ENCODE data around the gene PXDN.
A peak's percentile ranks its signal among the peaks of the same experiment; 100 is the strongest.

Gene PXDN

GRCh38 chr2:1754461-1755170 is 10.3 kb upstream of the PXDN start:
- TF ChIP-seq HOXD13 (CRISPR knock-in tag; IDR thresholded peaks at IDR 0.05; ENCODE audit: borderline replicate concordance) (no peak), ZNF266 (tag by site-specific recombination; IDR thresholded peaks at IDR 0.05; ENCODE audit: low read depth) (no peak), ZIC2 (tag by site-specific recombination; IDR thresholded peaks at IDR 0.05) (no peak), REST (tag by site-specific recombination; IDR thresholded peaks at IDR 0.05) (peak; percentile 62; the same call in 1 of the 2 replicates), TRIM28 (IDR thresholded peaks at IDR 0.05; ENCODE audit: borderline replicate concordance, low read length) (peak; percentile 95; the same call in 1 of the 2 replicates)
- POLR2A ChIA-PET, result no interaction called here
- CTCF ChIA-PET, result interaction anchor here (0.9 to 1.3 kb wide), 3 partner anchors 13 to 162 kb away, joined by 3 to 4 read pairs (median 3); no protein-coding TSS in a partner anchor
- no peak overlapping the region for H3K27ac ChIP-seq (ENCODE audit: extremely low read depth, low read depth, low read length)
- no peaks in the 10 kb centered on the region; the same call in 1 of the 2 replicates for H3K4me1 ChIP-seq (ENCODE audit: control insufficient read depth, insufficient read depth, low read length)
- no peaks in the 10 kb centered on the region for H3K36me3 ChIP-seq (ENCODE audit: control insufficient read depth in 2 of 2, insufficient read depth in 1 of 2, low read length in 2 of 2)
- no peak overlapping the region for H3K4me3 ChIP-seq (ENCODE audit: low read depth, low read length)
- H3K9me3 ChIP-seq (ENCODE audit: control insufficient read depth, insufficient read depth, low read depth, low read length), result no peaks in the 10 kb centered on the region

DNA sequence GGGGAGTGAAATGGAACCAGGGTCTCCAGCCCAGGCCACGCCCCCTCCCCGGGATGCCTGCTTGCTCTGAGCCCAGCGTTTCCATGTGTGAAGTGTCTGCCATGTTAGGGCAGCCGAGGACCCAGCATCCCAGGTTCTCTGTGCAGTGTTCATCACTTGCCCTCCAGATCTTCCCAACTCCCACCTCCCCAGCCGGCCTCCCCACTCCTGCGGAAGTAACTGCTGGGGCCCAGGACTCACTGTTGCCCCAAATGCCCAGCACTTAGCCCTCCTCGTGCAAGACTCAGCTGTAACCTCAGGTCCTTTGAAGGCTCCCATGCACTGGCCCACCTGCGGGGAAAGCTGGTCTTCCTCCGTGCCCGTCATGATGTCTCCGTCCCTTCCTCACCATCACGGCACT is 9.7 kb upstream of the PXDN start:
- no peaks in the 10 kb centered on the region for H3K9me3 ChIP-seq (ENCODE audit: control insufficient read depth, insufficient read depth, low read depth, low read length)
- H3K36me3 ChIP-seq (ENCODE audit: control insufficient read depth in 2 of 2, insufficient read depth in 1 of 2, low read length in 2 of 2), result no peaks in the 10 kb centered on the region
- ChIA-PET POLR2A (no interaction called here), CTCF (interaction anchor here (1.2 to 2.1 kb wide), 2 partner anchors 14 to 16 kb away, joined by 3 to 7 read pairs; no protein-coding TSS in a partner anchor)
- TF ChIP-seq ZNF561 (tag by site-specific recombination; IDR thresholded peaks at IDR 0.05; ENCODE audit: borderline replicate concordance) (no peak), ZNF692 (tag by site-specific recombination; IDR thresholded peaks at IDR 0.05) (no peak), SCRT1 (tag by site-specific recombination; IDR thresholded peaks at IDR 0.05; ENCODE audit: borderline replicate concordance) (no peak), ZNF639 (tag by site-specific recombination; IDR thresholded peaks at IDR 0.05) (no peak), KLF7 (tag by site-specific recombination; IDR thresholded peaks at IDR 0.05; ENCODE audit: borderline replicate concordance) (no peak), ZNF157 (tag by site-specific recombination; IDR thresholded peaks at IDR 0.05) (no peak), ZBTB48 (tag by site-specific recombination; IDR thresholded peaks at IDR 0.05) (no peak)
- no peaks in the 10 kb centered on the region; the same call in 1 of the 2 replicates for H3K4me1 ChIP-seq (ENCODE audit: control insufficient read depth, insufficient read depth, low read length)
- no peak overlapping the region for H3K4me3 ChIP-seq (ENCODE audit: low read depth, low read length)
- H3K27ac ChIP-seq (ENCODE audit: extremely low read depth, low read depth, low read length), result no peak overlapping the region

DNA sequence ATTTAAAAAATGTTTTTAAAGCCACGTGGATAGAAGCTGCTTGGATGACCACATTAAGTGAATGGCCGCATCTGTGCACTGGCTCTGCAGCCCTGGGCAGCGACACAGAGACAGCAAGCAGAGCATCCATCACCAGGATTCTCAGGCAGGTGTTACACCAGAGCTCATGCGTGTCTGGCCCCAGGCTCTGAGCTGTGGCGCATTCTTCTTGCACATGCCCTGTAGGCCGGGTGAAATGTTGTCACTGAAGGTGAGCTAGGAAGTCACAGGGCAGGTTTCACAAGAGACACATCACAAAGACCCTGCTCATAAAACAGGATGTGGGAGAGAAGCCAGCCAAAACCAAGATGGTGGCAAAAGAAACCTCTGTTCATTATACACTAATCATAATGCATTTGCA is 8.4 kb upstream of the PXDN start:
- CTCF ChIA-PET, result interaction anchor here (0.7 to 2.1 kb wide), 3 partner anchors 17 to 37 kb away, joined by 3 to 7 read pairs (median 3); no protein-coding TSS in a partner anchor
- TF ChIP-seq BCL6B (tag by site-specific recombination; IDR thresholded peaks at IDR 0.05), result no peak
- TF ChIP-seq, protein P1, sequence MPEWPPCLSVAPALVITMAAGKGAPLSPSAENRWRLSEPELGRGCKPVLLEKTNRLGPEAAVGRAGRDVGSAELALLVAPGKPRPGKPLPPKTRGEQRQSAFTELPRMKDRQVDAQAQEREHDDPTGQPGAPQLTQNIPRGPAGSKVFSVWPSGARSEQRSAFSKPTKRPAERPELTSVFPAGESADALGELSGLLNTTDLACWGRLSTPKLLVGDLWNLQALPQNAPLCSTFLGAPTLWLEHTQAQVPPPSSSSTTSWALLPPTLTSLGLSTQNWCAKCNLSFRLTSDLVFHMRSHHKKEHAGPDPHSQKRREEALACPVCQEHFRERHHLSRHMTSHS (tag by site-specific recombination; IDR thresholded peaks at IDR 0.05), result no peak
- no peak for TF ChIP-seq ZNF366 (tag by site-specific recombination; conservative IDR thresholded peaks at IDR 0.05)
- no peak for TF ChIP-seq ZEB2 (tag by site-specific recombination; IDR thresholded peaks at IDR 0.05)
- TF ChIP-seq ZNF654 (tag by site-specific recombination; IDR thresholded peaks at IDR 0.05; ENCODE audit: low read depth), result no peak
- TF ChIP-seq, protein P2, sequence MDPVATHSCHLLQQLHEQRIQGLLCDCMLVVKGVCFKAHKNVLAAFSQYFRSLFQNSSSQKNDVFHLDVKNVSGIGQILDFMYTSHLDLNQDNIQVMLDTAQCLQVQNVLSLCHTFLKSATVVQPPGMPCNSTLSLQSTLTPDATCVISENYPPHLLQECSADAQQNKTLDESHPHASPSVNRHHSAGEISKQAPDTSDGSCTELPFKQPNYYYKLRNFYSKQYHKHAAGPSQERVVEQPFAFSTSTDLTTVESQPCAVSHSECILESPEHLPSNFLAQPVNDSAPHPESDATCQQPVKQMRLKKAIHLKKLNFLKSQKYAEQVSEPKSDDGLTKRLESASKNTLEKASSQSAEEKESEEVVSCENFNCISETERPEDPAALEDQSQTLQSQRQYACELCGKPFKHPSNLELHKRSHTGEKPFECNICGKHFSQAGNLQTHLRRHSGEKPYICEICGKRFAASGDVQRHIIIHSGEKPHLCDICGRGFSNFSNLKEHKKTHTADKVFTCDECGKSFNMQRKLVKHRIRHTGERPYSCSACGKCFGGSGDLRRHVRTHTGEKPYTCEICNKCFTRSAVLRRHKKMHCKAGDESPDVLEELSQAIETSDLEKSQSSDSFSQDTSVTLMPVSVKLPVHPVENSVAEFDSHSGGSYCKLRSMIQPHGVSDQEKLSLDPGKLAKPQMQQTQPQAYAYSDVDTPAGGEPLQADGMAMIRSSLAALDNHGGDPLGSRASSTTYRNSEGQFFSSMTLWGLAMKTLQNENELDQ (tag by site-specific recombination; IDR thresholded peaks at IDR 0.05; ENCODE audit: low read depth), result no peak
- TF ChIP-seq ZFHX2 (tag by site-specific recombination; conservative IDR thresholded peaks at IDR 0.05), result no peak

More for the DNA sequence above, 8.4 kb upstream of the PXDN start:
- POLR2A ChIA-PET, result no interaction called here
- Histone ChIP-seq H3K27ac (ENCODE audit: extremely low read depth, low read depth, low read length) (no peak overlapping the region), H3K9me3 (ENCODE audit: control insufficient read depth, insufficient read depth, low read depth, low read length) (no peaks in the 10 kb centered on the region), H3K4me1 (ENCODE audit: control insufficient read depth, insufficient read depth, low read length) (no peaks in the 10 kb centered on the region; the same call in 1 of the 2 replicates), H3K4me3 (ENCODE audit: low read depth, low read length) (no peak overlapping the region), H3K36me3 (ENCODE audit: control insufficient read depth in 2 of 2, insufficient read depth in 1 of 2, low read length in 2 of 2) (no peaks in the 10 kb centered on the region)

Data from HEK293 (cell line).